B cell (primary cell): ENCODE measurements around the gene POLR2C. TPM values are rescaled to one million over a fixed set of nuclear protein-coding genes. Genes with fewer than 3 reads are reported as not detected.

Experiments
- ATAC-seq: fragments of 200-7000 bp; cut with Tn5 transposase; one replicate; pipeline ENCODE4 v1.10.0; 2021; ENCODE audit warnings: low read depth, mild to moderate bottlenecking, moderate number of reproducible peaks, moderate library complexity
- CTCF ChIA-PET: fragments of 350-600 bp; sonication (Branson Sonifier 250); formaldehyde crosslinking; loops from one replicate; lab custom pipeline; 2021; ENCODE audit warnings: antibody characterized with exemption, inconsistent platforms; lab: Charles Lee
- POLR2A ChIA-PET: fragments of 350-600 bp; sonication (Branson Sonifier 250); formaldehyde crosslinking; loops from one replicate; lab custom pipeline; 2021; ENCODE audit warnings: antibody characterized with exemption; lab: Charles Lee
- DNase-seq: peaks from one replicate; pipeline ENCODE4 v3.0.0; 2013
- H2AFZ ChIP-seq: 2 replicates; pipeline ENCODE4 v1.6.1; 2012; ENCODE audit warnings: mild to moderate bottlenecking, low read depth, low read length; ENCODE audit not compliant: insufficient read depth, poor library complexity, severe bottlenecking
- H3K27ac ChIP-seq, 2 donors: 1 replicate in 1 of 2; 2 replicates in 1 of 2; pipeline ENCODE4 v1.5.1; 2012 to 2013; ENCODE audit warnings: low read length in 2 of 2, mild to moderate bottlenecking in 2 of 2, moderate library complexity in 1 of 2
- H3K27me3 ChIP-seq, 4 experiments: fragments of 200-600 bp in 1 of 4; sonication (generic) in 1 of 4; replicated peaks in 1 of 4; 1 replicate in 2 of 4; 2 replicates in 2 of 4; pipeline versions ENCODE4 v1.6.1 to v1.7.0; 2013 to 2016; ENCODE audit warnings: low read length in 3 of 4, mild to moderate bottlenecking in 2 of 4, mixed read lengths in 1 of 4, moderate library complexity in 1 of 4; ENCODE audit not compliant: insufficient read depth in 4 of 4, control insufficient read depth in 3 of 4; ENCODE audit errors: control extremely low read depth in 1 of 4
- H3K36me3 ChIP-seq, 2 experiments: replicated peaks in 1 of 2; 1 replicate in 1 of 2; 2 replicates in 1 of 2; pipeline versions ENCODE4 v1.6.1 to v1.7.1; 2013; ENCODE audit warnings: low read length in 1 of 2; ENCODE audit not compliant: insufficient read depth in 2 of 2, control insufficient read depth in 1 of 2; ENCODE audit errors: control extremely low read depth in 1 of 2, extremely low read depth in 1 of 2
- H3K4me1 ChIP-seq, 2 donors: fragments of 200-600 bp in 1 of 2; sonication (generic) in 1 of 2; 1 replicate in 1 of 2; 2 replicates in 1 of 2; pipeline versions ENCODE4 v1.5.1 to v1.6.1; 2013 to 2017; ENCODE audit warnings: low read length in 2 of 2; ENCODE audit not compliant: control insufficient read depth in 2 of 2, insufficient read depth in 2 of 2
- H3K4me2 ChIP-seq: replicated peaks from 2 replicates; pipeline ENCODE3; 2012; ENCODE audit warnings: mild to moderate bottlenecking, low read depth, low read length; ENCODE audit not compliant: poor library complexity, severe bottlenecking
- H3K4me3 ChIP-seq, 5 experiments: fragments of 200-600 bp in 1 of 5; sonication (generic) in 1 of 5; 1 replicate in 3 of 5; 2 replicates in 2 of 5; pipeline versions ENCODE4 v1.5.1 to v1.7.0; 2011 to 2016; ENCODE audit warnings: low read length in 4 of 5, mild to moderate bottlenecking in 4 of 5, low read depth in 2 of 5, control low read depth in 1 of 5, moderate library complexity in 1 of 5; ENCODE audit not compliant: insufficient read depth in 1 of 5; ENCODE audit errors: control extremely low read depth in 1 of 5, extremely low read depth in 1 of 5
- H3K79me2 ChIP-seq: fragments of 200-600 bp; sonication (generic); one replicate; pipeline ENCODE4 v1.6.0; 2016; ENCODE audit warnings: low read length; ENCODE audit not compliant: control insufficient read depth, insufficient read depth
- H3K9ac ChIP-seq: fragments of 200-600 bp; sonication (generic); 2 replicates; pipeline ENCODE4 v1.6.1; 2017; ENCODE audit warnings: mild to moderate bottlenecking, low read length, moderate library complexity
- H3K9me3 ChIP-seq, 3 donors: one replicate each; pipeline versions ENCODE4 v1.6.1 to v1.7.1; 2013; ENCODE audit warnings: low read length in 2 of 3; ENCODE audit not compliant: control insufficient read depth in 2 of 3, insufficient read depth in 1 of 3; ENCODE audit errors: control extremely low read depth in 1 of 3
- H4K20me1 ChIP-seq: 2 replicates; pipeline ENCODE4 v1.6.0; 2012; ENCODE audit warnings: mild to moderate bottlenecking, low read length; ENCODE audit not compliant: insufficient read depth, control insufficient read depth, poor library complexity, severe bottlenecking
- H3K27ac Mint-ChIP-seq: one replicate; pipeline ENCODE4 v1.8.0; 2021; ENCODE audit warnings: mixed read lengths
- H3K27me3 Mint-ChIP-seq: one replicate; pipeline ENCODE4 v1.8.0; 2021; ENCODE audit warnings: mixed read lengths
- H3K4me1 Mint-ChIP-seq: one replicate; pipeline ENCODE4 v1.8.0; 2021; ENCODE audit warnings: mixed read lengths
- H3K4me3 Mint-ChIP-seq: one replicate; pipeline ENCODE4 v1.8.0; 2021; ENCODE audit warnings: mixed read lengths
- H3K9me3 Mint-ChIP-seq: one replicate; pipeline ENCODE4 v1.8.0; 2022; ENCODE audit warnings: mixed read lengths; ENCODE audit not compliant: insufficient read depth
- EZH2 ChIP-seq: IDR thresholded peaks from 2 replicates; pipeline ENCODE4 v1.6.1; 2012; ENCODE audit warnings: borderline replicate concordance, low read depth, mild to moderate bottlenecking, moderate library complexity, low read length; ENCODE audit not compliant: insufficient read depth, poor library complexity, severe bottlenecking
- WGBS: methylation state at CpG from one replicate; pipeline ENCODE4 v1.1.5; 2013; ENCODE audit warnings: missing lambda C conversion rate; ENCODE audit not compliant: insufficient coverage; 5-methylcytosine and 5-hydroxymethylcytosine counted together
- intact Hi-C: fragments of 100-400 bp; cut with micrococcal nuclease; formaldehyde crosslinking; loops from one replicate; pipeline ENCODE4 v1.10.0; 2022
- polyA plus RNA-seq: library from polyadenylated mRNA; depleted of rRNA; stranded (reverse); fragments of >200 nt; gene quantifications from 2 replicates; pipeline ENCODE4 v1.2.3, GENCODE V29; 2012
- total RNA-seq, 2 donors: library from RNA; stranded (reverse); fragments of 120-200 nt in 1 of 2; gene quantifications; 1 replicate in 1 of 2; 2 replicates in 1 of 2; pipeline versions ENCODE4 v1.2.3 to v1.2.4, GENCODE V29; 2013 to 2022
- TF ChIP-seq, protein P1 (sequence below): fragments of 200-600 bp; IDR thresholded peaks from one replicate; pipeline ENCODE4 v1.8.0; 2022; ENCODE audit warnings: antibody characterized with exemption, mild to moderate bottlenecking

The POLR2C gene
- total and polyA plus RNA-seq, 2 donors (not counting 1 experiment from before 2014, with no cell fraction given), result 57.8 to 70.1 TPM

DNA sequence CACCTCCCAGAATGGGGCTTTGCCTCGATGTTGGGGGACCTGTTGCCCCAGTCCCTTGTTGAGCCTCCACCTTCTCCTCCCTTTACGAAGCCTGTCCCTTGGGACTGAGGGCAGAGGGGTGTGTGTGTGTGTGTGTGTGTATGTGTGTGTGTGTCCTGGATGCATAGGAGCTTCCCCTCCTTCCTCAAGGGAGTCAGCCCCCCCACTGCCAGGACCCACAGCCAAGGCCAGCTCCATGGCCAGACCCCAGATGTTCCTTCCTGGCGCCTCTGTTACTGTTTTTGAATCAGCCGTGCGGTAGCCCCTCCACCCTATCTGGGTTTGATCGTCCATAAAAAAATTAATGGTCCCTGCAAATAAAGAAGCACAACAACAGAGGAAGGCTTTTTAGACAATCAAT lies 41.5 kb downstream of the POLR2C start:
- TF ChIP-seq EZH2, result no peak
- TF ChIP-seq, protein P1, sequence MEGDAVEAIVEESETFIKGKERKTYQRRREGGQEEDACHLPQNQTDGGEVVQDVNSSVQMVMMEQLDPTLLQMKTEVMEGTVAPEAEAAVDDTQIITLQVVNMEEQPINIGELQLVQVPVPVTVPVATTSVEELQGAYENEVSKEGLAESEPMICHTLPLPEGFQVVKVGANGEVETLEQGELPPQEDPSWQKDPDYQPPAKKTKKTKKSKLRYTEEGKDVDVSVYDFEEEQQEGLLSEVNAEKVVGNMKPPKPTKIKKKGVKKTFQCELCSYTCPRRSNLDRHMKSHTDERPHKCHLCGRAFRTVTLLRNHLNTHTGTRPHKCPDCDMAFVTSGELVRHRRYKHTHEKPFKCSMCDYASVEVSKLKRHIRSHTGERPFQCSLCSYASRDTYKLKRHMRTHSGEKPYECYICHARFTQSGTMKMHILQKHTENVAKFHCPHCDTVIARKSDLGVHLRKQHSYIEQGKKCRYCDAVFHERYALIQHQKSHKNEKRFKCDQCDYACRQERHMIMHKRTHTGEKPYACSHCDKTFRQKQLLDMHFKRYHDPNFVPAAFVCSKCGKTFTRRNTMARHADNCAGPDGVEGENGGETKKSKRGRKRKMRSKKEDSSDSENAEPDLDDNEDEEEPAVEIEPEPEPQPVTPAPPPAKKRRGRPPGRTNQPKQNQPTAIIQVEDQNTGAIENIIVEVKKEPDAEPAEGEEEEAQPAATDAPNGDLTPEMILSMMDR, result no peak
- no peaks in the 10 kb centered on the region for H3K79me2 ChIP-seq
- Mint-ChIP-seq H3K27me3 (peaks cover 23% of the 10 kb centered on the region), H3K27ac (no peak overlapping the region), H3K9me3 (no peaks in the 10 kb centered on the region), H3K4me3 (no peak overlapping the region), H3K4me1 (no peaks in the 10 kb centered on the region)
- no peaks in the 10 kb centered on the region for H4K20me1 ChIP-seq
- H3K4me2 ChIP-seq, result no peak overlapping the region
- 48% methylated on average over 3 of the region's 6 CpGs for WGBS
- intact Hi-C loops, result no loop called here
- no peak overlapping the region for H3K4me3 ChIP-seq
- H3K36me3 ChIP-seq, result no peaks in the 10 kb centered on the region
- no peak overlapping the region for H2AFZ ChIP-seq
- H3K27ac ChIP-seq, result no peak overlapping the region
- CTCF ChIA-PET, result interaction anchor here (1.2 kb wide), 1 partner anchor 16 kb away, joined by 5 read pairs; no protein-coding TSS in a partner anchor
- DNase-seq (no peak), ATAC-seq (no peak)
- POLR2A ChIA-PET, result no interaction called here
- H3K27me3 ChIP-seq, result no peaks in the 10 kb centered on the region
- no peaks in the 10 kb centered on the region for H3K4me1 ChIP-seq
- H3K9me3 ChIP-seq, result no peaks in the 10 kb centered on the region
- H3K9ac ChIP-seq, result no peak overlapping the region

DNA sequence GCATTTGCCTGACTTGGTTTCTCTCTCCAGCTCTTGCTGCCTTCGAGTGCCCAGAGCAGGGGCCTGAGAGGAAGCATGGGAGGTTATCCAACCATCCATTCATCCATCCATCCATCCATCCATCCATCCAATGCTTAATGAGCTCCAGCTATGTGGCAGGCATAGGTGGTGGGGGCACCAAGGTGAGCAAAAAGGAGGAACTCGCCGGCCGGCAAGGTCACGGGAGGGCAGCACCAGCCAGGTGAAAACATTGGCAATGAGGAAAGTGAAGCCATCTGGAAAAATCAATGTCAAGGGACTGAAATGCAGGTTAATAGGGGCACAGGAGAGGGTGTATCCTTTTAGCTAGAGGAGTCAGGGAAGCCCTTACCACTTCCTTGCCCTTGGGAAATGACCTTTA lies 42.0 kb downstream of the POLR2C start:
- no peaks in the 10 kb centered on the region for H3K79me2 ChIP-seq
- H3K4me1 Mint-ChIP-seq, result no peaks in the 10 kb centered on the region
- no peak overlapping the region for H3K9ac ChIP-seq
- no peaks in the 10 kb centered on the region for H3K9me3 Mint-ChIP-seq
- no peaks in the 10 kb centered on the region for H3K27me3 ChIP-seq
- no peak overlapping the region for H3K27ac ChIP-seq
- ATAC-seq (no peak), DNase-seq (no peak)
- H3K27ac Mint-ChIP-seq, result no peak overlapping the region
- POLR2A ChIA-PET, result no interaction called here
- no peak overlapping the region for H3K4me3 ChIP-seq
- TF ChIP-seq, protein P1, result no peak
- TF ChIP-seq EZH2, result no peak
- WGBS, result 100% methylated on average over 2 of the region's 5 CpGs
- CTCF ChIA-PET, result interaction anchor here (0.7 to 1.2 kb wide), 2 partner anchors 16 to 30 kb away, joined by 3 to 5 read pairs; no protein-coding TSS in a partner anchor
- no peaks in the 10 kb centered on the region for H3K4me1 ChIP-seq
- H2AFZ ChIP-seq, result no peak overlapping the region
- intact Hi-C loops, result no loop called here
- H4K20me1 ChIP-seq, result no peaks in the 10 kb centered on the region
- H3K4me2 ChIP-seq, result no peak overlapping the region
- H3K36me3 ChIP-seq, result no peaks in the 10 kb centered on the region
- H3K9me3 ChIP-seq, result no peaks in the 10 kb centered on the region
- peaks cover 23% of the 10 kb centered on the region for H3K27me3 Mint-ChIP-seq
- no peak overlapping the region for H3K4me3 Mint-ChIP-seq
